Mesenchymal stem cell (in vitro differentiated cells and primary cell): ENCODE measurements around the gene CHST11.

Experiments
- DNase-seq: peaks from one replicate; pipeline ENCODE4 v3.0.0-alpha.2; 2013
- H2AFZ ChIP-seq: one replicate; pipeline ENCODE4 v1.6.1; 2013; ENCODE audit warnings: low read depth, mild to moderate bottlenecking, control low read depth, inconsistent platforms, low read length, moderate library complexity
- H2AK5ac ChIP-seq: 2 replicates; pipeline ENCODE4 v1.6.1; 2013; ENCODE audit warnings: low read length, moderate library complexity, mild to moderate bottlenecking, inconsistent platforms; ENCODE audit not compliant: severe bottlenecking
- H2BK120ac ChIP-seq: one replicate; pipeline ENCODE4 v1.6.1; 2013; ENCODE audit warnings: low read depth, mild to moderate bottlenecking, inconsistent platforms, low read length, moderate library complexity
- H2BK12ac ChIP-seq, 2 experiments: one replicate each; pipeline ENCODE4 v1.6.1; 2013; ENCODE audit warnings: inconsistent platforms in 2 of 2, low read length in 2 of 2, mild to moderate bottlenecking in 2 of 2, moderate library complexity in 2 of 2, control low read depth in 1 of 2
- H2BK15ac ChIP-seq: one replicate; pipeline ENCODE4 v1.6.1; 2013; ENCODE audit warnings: mild to moderate bottlenecking, low read depth, inconsistent platforms; ENCODE audit not compliant: poor library complexity, severe bottlenecking
- H2BK5ac ChIP-seq: 2 replicates; pipeline ENCODE4 v1.6.1; 2013; ENCODE audit warnings: low read depth, mild to moderate bottlenecking, low read length, control low read depth, inconsistent platforms; ENCODE audit not compliant: poor library complexity, severe bottlenecking
- H3K14ac ChIP-seq, 2 experiments: one replicate each; pipeline ENCODE4 v1.6.1; 2013; ENCODE audit warnings: inconsistent platforms in 2 of 2, low read length in 2 of 2, control low read depth in 1 of 2, mild to moderate bottlenecking in 1 of 2, moderate library complexity in 1 of 2
- H3K18ac ChIP-seq, 2 experiments: one replicate each; pipeline ENCODE4 v1.6.1; 2013; ENCODE audit warnings: inconsistent platforms in 2 of 2, low read length in 2 of 2, control low read depth in 1 of 2, low read depth in 1 of 2, mild to moderate bottlenecking in 1 of 2
- H3K23ac ChIP-seq, 2 experiments: one replicate each; pipeline ENCODE4 v1.6.1; 2013; ENCODE audit warnings: inconsistent platforms in 2 of 2, low read length in 2 of 2, mild to moderate bottlenecking in 2 of 2, moderate library complexity in 2 of 2, control low read depth in 1 of 2
- H3K27ac ChIP-seq: 2 replicates; pipeline ENCODE4 v1.5.1; 2013; ENCODE audit warnings: mild to moderate bottlenecking, moderate library complexity, low read length, control low read depth, inconsistent platforms; ENCODE audit not compliant: poor library complexity, severe bottlenecking
- H3K27me3 ChIP-seq, 2 experiments: 2 replicates each; pipeline versions ENCODE4 v1.6.1 to v1.7.0; 2013; ENCODE audit warnings: low read length in 2 of 2, mild to moderate bottlenecking in 2 of 2, moderate library complexity in 2 of 2, control low read depth in 1 of 2, inconsistent platforms in 1 of 2; ENCODE audit not compliant: control insufficient read depth in 1 of 2, insufficient read depth in 1 of 2
- H3K36me3 ChIP-seq, 2 experiments: 2 replicates each; pipeline versions ENCODE4 v1.6.1 to v1.7.0; 2013; ENCODE audit warnings: low read length in 2 of 2, control low read depth in 1 of 2, inconsistent platforms in 1 of 2, low read depth in 1 of 2, mild to moderate bottlenecking in 1 of 2; ENCODE audit not compliant: insufficient read depth in 2 of 2, control insufficient read depth in 1 of 2
- H3K4ac ChIP-seq, 2 experiments: one replicate each; pipeline ENCODE4 v1.6.1; 2013; ENCODE audit warnings: inconsistent platforms in 2 of 2, low read length in 2 of 2, mild to moderate bottlenecking in 2 of 2, moderate library complexity in 2 of 2, control low read depth in 1 of 2, low read depth in 1 of 2
- H3K4me1 ChIP-seq: 2 replicates; pipeline ENCODE4 v1.6.1; 2013; ENCODE audit warnings: low read depth, low read length, control low read depth; ENCODE audit not compliant: control insufficient read depth, insufficient read depth
- H3K4me2 ChIP-seq: 2 replicates; pipeline ENCODE4 v1.6.1; 2013; ENCODE audit warnings: low read length, mild to moderate bottlenecking, inconsistent platforms; ENCODE audit not compliant: poor library complexity, severe bottlenecking
- H3K4me3 ChIP-seq, 2 experiments: 2 replicates each; pipeline versions ENCODE4 v1.5.1 to v1.7.0; 2013; ENCODE audit warnings: low read length in 2 of 2, mild to moderate bottlenecking in 2 of 2, control low read depth in 1 of 2, low read depth in 1 of 2; ENCODE audit not compliant: insufficient read depth in 1 of 2
- H3K79me1 ChIP-seq: replicated peaks from 2 replicates; pipeline ENCODE4 v1.6.1; 2013; ENCODE audit warnings: mild to moderate bottlenecking, control low read depth, low read length, inconsistent platforms; ENCODE audit not compliant: poor library complexity, severe bottlenecking
- H3K9ac ChIP-seq: 2 replicates; pipeline ENCODE4 v1.7.0; 2013; ENCODE audit warnings: mild to moderate bottlenecking, low read length, moderate library complexity
- H3K9me3 ChIP-seq: 2 replicates; pipeline ENCODE4 v1.7.0; 2013; ENCODE audit warnings: mild to moderate bottlenecking, low read length; ENCODE audit not compliant: control insufficient read depth
- H4K8ac ChIP-seq: one replicate; pipeline ENCODE4 v1.6.1; 2013; ENCODE audit warnings: inconsistent platforms, mild to moderate bottlenecking, low read length, moderate library complexity
- H4K91ac ChIP-seq: one replicate; pipeline ENCODE4 v1.6.1; 2013; ENCODE audit warnings: mild to moderate bottlenecking, low read length, inconsistent platforms
- WGBS: methylation state at CpG from one replicate; pipeline ENCODE4 v1.1.7; 2013; ENCODE audit warnings: mixed read lengths; 5-methylcytosine and 5-hydroxymethylcytosine counted together

The CHST11 gene

DNA sequence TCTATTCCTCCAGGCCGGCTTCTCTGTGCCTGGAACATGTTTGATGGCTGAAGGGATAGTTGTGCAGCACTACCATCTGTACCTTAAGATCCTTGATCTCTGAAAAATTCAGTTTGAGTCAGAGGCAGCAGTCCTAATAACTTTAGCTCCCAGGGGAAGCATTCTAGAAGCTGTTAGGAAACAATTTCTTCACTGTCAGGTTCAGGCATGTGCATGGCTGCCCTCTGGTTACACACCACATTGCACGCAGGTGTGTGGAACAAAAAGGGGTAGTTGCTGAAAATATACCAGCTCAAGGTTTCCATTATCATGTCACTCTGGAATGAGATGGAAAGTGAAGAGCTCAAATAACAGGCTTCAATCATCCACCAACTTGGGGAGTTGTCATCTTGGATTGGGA, 80.1 kb downstream of the CHST11 start:
- no peak for DNase-seq
- H3K4me2 ChIP-seq: no peak overlapping the region
- no peak overlapping the region for H3K27ac ChIP-seq
- no peak overlapping the region for H3K9ac ChIP-seq
- H4K91ac ChIP-seq: no peak overlapping the region
- H3K9me3 ChIP-seq: no peaks in the 10 kb centered on the region
- no peak overlapping the region for H2BK120ac ChIP-seq
- H2AK5ac ChIP-seq: no peak overlapping the region
- H2BK5ac ChIP-seq: no peak overlapping the region
- H2BK15ac ChIP-seq: no peak overlapping the region
- no peak overlapping the region for H3K4me3 ChIP-seq
- no peak overlapping the region for H4K8ac ChIP-seq
- no peak overlapping the region for H3K14ac ChIP-seq
- no peaks in the 10 kb centered on the region for H3K79me1 ChIP-seq
- H3K23ac ChIP-seq: no peak overlapping the region
- no peak overlapping the region for H2BK12ac ChIP-seq
- no peaks in the 10 kb centered on the region for H3K4me1 ChIP-seq
- H3K4ac ChIP-seq: no peak overlapping the region
- WGBS: 100% methylated on average over 2 of the region's 2 CpGs
- H3K27me3 ChIP-seq: peaks cover 0 to 8% of the 10 kb centered on the region in 2 experiments
- no peaks in the 10 kb centered on the region for H3K36me3 ChIP-seq
- H3K18ac ChIP-seq: no peak overlapping the region
- H2AFZ ChIP-seq: no peak overlapping the region

DNA sequence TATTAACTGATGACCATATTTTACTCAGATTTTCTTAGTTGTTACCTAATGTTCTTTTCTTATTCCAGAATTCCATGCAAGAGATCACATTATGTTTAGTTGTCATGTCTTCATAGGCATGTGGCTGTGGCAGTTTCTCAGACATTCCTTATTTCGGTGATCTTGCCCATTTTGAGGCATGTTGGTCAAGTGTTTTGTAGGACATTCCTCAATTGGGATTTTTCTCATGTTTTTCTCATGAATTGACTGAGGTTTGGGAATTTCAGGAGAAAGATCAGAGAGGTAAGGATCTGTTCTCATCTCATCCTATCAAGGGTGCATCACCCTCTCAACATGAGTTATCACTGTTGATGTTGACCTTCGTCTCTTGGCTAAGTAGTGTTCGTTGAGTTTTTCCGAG, 81.3 kb downstream of the CHST11 start:
- no peak overlapping the region for H2BK5ac ChIP-seq
- no peak overlapping the region for H3K9ac ChIP-seq
- no peaks in the 10 kb centered on the region for H3K9me3 ChIP-seq
- DNase-seq: no peak
- no peak overlapping the region for H3K18ac ChIP-seq
- H3K4me2 ChIP-seq: no peak overlapping the region
- no peak overlapping the region for H3K14ac ChIP-seq
- no peak overlapping the region for H2BK120ac ChIP-seq
- no peak overlapping the region for H3K4me3 ChIP-seq
- H3K36me3 ChIP-seq: no peaks in the 10 kb centered on the region
- H3K27ac ChIP-seq: no peak overlapping the region
- 94% methylated on average over 2 of the region's 4 CpGs for WGBS
- no peak overlapping the region for H3K23ac ChIP-seq
- H3K4me1 ChIP-seq: no peaks in the 10 kb centered on the region
- H4K8ac ChIP-seq: no peak overlapping the region
- H2AFZ ChIP-seq: no peak overlapping the region
- H3K79me1 ChIP-seq: no peaks in the 10 kb centered on the region
- peaks cover 0 to 5% of the 10 kb centered on the region in 2 experiments for H3K27me3 ChIP-seq
- no peak overlapping the region for H2BK12ac ChIP-seq
- H3K4ac ChIP-seq: no peak overlapping the region
- no peak overlapping the region for H2AK5ac ChIP-seq
- H4K91ac ChIP-seq: no peak overlapping the region
- H2BK15ac ChIP-seq: no peak overlapping the region

DNA sequence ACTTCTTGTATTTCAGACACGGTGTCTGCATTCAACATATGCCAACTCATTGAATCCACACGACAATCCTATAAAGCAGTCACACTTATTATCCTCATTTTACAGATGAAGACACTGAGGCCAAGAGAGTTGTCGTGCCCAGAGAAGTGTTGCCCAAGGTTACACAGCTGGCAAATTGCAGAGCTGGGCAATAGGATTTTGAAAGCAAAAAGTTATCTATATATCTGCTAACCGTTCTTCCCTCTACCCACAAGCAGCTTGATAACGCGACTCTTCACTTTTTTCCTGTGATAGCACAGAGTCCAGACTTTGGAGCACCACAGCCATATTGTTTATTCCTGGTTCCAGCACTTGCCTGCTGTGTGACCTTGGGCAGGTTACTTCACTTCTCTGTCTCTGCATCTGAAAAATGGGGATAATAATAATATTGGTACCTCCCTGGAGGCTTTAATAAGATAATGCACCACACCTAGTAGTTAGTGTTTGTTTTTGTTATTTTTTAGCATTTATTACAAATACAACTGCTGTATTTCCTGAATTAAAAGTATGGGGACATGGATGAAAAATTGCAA, 82.2 kb downstream of the CHST11 start:
- H2BK120ac ChIP-seq: no peak overlapping the region
- H2BK5ac ChIP-seq: no peak overlapping the region
- no peak overlapping the region for H2BK12ac ChIP-seq
- no peaks in the 10 kb centered on the region for H3K9me3 ChIP-seq
- no peaks in the 10 kb centered on the region for H3K4me1 ChIP-seq
- DNase-seq: no peak
- H3K14ac ChIP-seq: no peak overlapping the region
- peaks cover 0 to 5% of the 10 kb centered on the region in 2 experiments for H3K27me3 ChIP-seq
- H3K18ac ChIP-seq: no peak overlapping the region
- no peak overlapping the region for H4K8ac ChIP-seq
- H2AFZ ChIP-seq: no peak overlapping the region
- H2BK15ac ChIP-seq: no peak overlapping the region
- H3K23ac ChIP-seq: no peak overlapping the region
- H3K36me3 ChIP-seq: no peaks in the 10 kb centered on the region
- no peak overlapping the region for H3K4ac ChIP-seq
- no peak overlapping the region for H3K4me2 ChIP-seq
- WGBS: 87% methylated on average over 6 of the region's 6 CpGs
- no peak overlapping the region for H3K27ac ChIP-seq
- H2AK5ac ChIP-seq: no peak overlapping the region
- no peaks in the 10 kb centered on the region for H3K79me1 ChIP-seq
- no peak overlapping the region for H3K9ac ChIP-seq
- no peak overlapping the region for H3K4me3 ChIP-seq
- no peak overlapping the region for H4K91ac ChIP-seq

DNA sequence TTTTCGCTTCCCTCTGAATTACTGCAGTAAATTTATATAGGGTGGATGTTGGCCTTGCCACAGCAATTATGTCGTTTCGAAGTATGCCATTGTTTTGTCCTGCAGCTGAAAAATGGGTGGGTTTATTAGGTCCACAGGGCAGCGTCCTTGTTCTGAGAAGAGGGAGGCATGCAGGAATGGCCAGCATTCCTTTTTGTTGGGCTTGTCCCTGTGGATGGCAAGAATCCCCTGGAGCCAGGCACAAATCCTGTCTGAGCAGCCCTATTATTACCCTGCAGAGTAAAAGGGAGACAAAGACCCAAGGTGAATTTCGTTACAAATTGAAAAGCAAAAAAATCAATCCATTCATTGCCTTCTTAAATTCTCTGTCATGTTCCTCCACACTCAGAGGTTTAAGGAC, 88.1 kb downstream of the CHST11 start:
- no peak overlapping the region for H3K4me2 ChIP-seq
- H3K4ac ChIP-seq: no peak overlapping the region
- H3K27ac ChIP-seq: no peak overlapping the region
- no peak overlapping the region for H3K4me3 ChIP-seq
- H2AK5ac ChIP-seq: no peak overlapping the region
- H3K9me3 ChIP-seq: no peaks in the 10 kb centered on the region
- 91% methylated on average over 5 of the region's 5 CpGs for WGBS
- no peak overlapping the region for H4K91ac ChIP-seq
- no peaks in the 10 kb centered on the region for H3K27me3 ChIP-seq
- no peak overlapping the region for H2BK15ac ChIP-seq
- H3K79me1 ChIP-seq: peaks cover 1% of the 10 kb centered on the region
- H2AFZ ChIP-seq: no peak overlapping the region
- H2BK12ac ChIP-seq: no peak overlapping the region
- no peaks in the 10 kb centered on the region for H3K36me3 ChIP-seq
- H3K4me1 ChIP-seq: no peaks in the 10 kb centered on the region
- H3K14ac ChIP-seq: no peak overlapping the region
- no peak overlapping the region for H3K23ac ChIP-seq
- H2BK5ac ChIP-seq: no peak overlapping the region
- no peak overlapping the region for H3K18ac ChIP-seq
- no peak overlapping the region for H4K8ac ChIP-seq
- no peak overlapping the region for H3K9ac ChIP-seq
- H2BK120ac ChIP-seq: no peak overlapping the region
- DNase-seq: no peak
